Epithelial cell of proximal tubule (primary cell): ENCODE measurements around the gene TOMM5. TPM values are rescaled to one million over a fixed set of nuclear protein-coding genes. Genes with fewer than 3 reads are reported as not detected.

Experiments used
- DNase-seq: peaks from one replicate; pipeline ENCODE4 v3.0.0-alpha.2; 2011; ENCODE audit warnings: low read depth
- H3K4me3 ChIP-seq: 2 replicates; pipeline ENCODE4 v1.5.1; 2011; ENCODE audit warnings: low read depth, mild to moderate bottlenecking, low read length
- CTCF ChIP-seq: conservative IDR thresholded peaks from 2 replicates; pipeline ENCODE4 v1.5.1; 2012; ENCODE audit warnings: low read depth, mild to moderate bottlenecking, low read length
- total RNA-seq: library from RNA; depleted of rRNA; stranded (reverse); fragments of >200 nt; gene quantifications from 2 replicates; pipeline ENCODE4 v1.2.3, GENCODE V29; 2015

The TOMM5 gene
- total RNA-seq, 1 donor from 2014 or later = 159 TPM

- DNase-seq = no peak
- no peak overlapping the region for H3K4me3 ChIP-seq
- no peak for TF ChIP-seq CTCF
Observed at GRCh38 chr9:37635808-37636207, 43.4 kb upstream of the TOMM5 start.

DNA sequence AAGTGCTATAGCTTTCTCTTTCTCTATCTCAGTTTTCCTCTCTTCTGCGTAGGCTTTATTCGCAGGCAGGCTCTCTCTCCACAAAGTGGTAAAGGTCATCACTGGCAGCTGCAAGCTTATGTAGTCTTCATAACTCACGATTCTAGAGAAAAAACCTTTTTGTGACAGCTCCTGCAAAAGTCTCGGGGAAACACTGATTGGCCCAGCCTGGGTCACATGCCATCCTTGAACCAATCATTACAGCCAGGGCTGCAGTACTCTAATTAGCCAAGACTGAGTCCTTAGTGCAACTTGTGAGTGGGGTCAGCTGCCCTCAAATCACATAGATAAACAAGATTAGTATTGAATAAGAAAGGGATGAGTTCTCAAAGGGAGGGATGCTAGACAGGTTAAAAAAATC is 40.1 kb upstream of the TOMM5 start:
- no peak for DNase-seq
- H3K4me3 ChIP-seq = no peak overlapping the region
- TF ChIP-seq CTCF = no peak

GRCh38 chr9:37626708-37627292 is 34.4 kb upstream of the TOMM5 start:
- DNase-seq = no peak
- H3K4me3 ChIP-seq = no peak overlapping the region
- no peak for TF ChIP-seq CTCF

DNA sequence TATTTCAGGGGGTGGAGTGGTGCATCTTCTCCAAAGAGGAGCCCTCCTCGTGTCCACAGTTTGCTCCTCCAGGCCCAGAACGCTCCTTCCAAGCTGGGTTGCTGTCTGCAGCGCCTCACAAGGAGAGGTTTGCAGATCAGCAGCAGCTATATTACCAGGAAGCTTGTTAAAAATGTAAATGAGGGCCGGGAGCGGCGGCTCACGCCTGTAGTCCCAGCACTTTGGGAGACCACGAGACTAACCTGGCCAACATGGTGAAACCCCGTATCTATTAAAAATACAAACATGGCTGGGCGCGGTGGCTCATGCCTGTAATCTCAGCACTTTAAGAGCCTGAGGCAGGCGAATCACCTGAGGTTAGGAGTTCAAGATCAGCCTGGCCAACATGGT is 33.4 kb upstream of the TOMM5 start:
- no peak for DNase-seq
- TF ChIP-seq CTCF = no peak
- H3K4me3 ChIP-seq = no peak overlapping the region

GRCh38 chr9:37625036-37625757 is 32.8 kb upstream of the TOMM5 start:
- no peak overlapping the region for H3K4me3 ChIP-seq
- TF ChIP-seq CTCF = no peak
- no peak for DNase-seq

GRCh38 chr9:37624073-37624472 is 31.7 kb upstream of the TOMM5 start:
- H3K4me3 ChIP-seq = no peak overlapping the region
- DNase-seq = no peak
- no peak for TF ChIP-seq CTCF

DNA sequence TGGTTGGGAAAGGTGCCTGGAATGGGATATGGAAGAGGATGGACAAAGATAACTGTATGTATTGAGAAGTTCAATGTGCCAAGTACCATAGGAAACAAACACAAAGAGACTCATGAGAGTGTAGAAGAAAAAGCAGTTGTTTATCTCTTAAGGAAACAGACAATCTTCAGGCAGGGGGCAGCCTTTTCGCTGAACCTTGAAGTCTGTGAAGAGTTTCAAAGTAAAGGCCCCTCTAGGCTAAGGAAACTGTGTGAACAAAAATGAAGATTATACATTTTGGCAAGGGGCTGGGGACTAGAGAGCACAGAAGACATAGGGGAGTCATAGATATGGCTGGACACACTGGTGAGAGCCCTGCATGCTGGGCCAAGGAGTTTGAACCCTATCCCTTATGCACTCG is 30.9 kb upstream of the TOMM5 start:
- no peak for TF ChIP-seq CTCF

More for the DNA sequence above, 30.9 kb upstream of the TOMM5 start:
- DNase-seq = no peak
- H3K4me3 ChIP-seq = no peak overlapping the region
